K562 (cell line): ENCODE data around the gene SLC2A13. TPM values are rescaled to one million over a fixed set of nuclear protein-coding genes. Genes with fewer than 3 reads are reported as not detected.

Source experiments
- ATAC-seq: fragments of 200-7000 bp; cut with Tn5 transposase; 3 replicates; pipeline ENCODE4 v1.9.1; 2020; ENCODE audit warnings: moderate library complexity
- BruUV-seq: library from RNA; stranded (reverse); fragments of 400-500 nt; replicated peaks from 2 replicates; lab custom pipeline; 2021; lab: Mats Ljungman, UMichigan
- CTCF ChIA-PET: fragments of 300-600 bp; formaldehyde crosslinking; extraction: SDS; loops from one replicate; lab custom pipeline; 2021; ENCODE audit warnings: low intra/inter-chr PET ratio; lab: Yijun Ruan, JAX
- POLR2A ChIA-PET: fragments of 300-600, 350-650 bp; sonication (Branson Sonifier 250); formaldehyde crosslinking; extraction: SDS; loops from one replicate; lab custom pipeline; 2021; ENCODE audit warnings: antibody characterized with exemption, inconsistent platforms; lab: Yijun Ruan, JAX
- DNase-seq, 4 experiments: peaks; one replicate each; pipeline versions ENCODE4 v3.0.0 to v3.0.0-alpha.2; 2011 to 2018; ENCODE audit warnings: low spot score in 3 of 4, mixed read lengths in 3 of 4; ENCODE audit errors: extremely low read depth in 1 of 4
- FAIRE-seq: peaks from 2 replicates; lab custom pipeline; 2011; peaks lifted over from hg19 to GRCh38; lab: Jason Lieb, UNC
- H2AFZ ChIP-seq: 2 replicates; pipeline ENCODE4 v1.6.0; 2011; ENCODE audit warnings: low read depth, low read length, control low read depth, inconsistent platforms
- H3K27ac ChIP-seq: fragments of 200-600 bp; 3 replicates; pipeline ENCODE4 v1.8.0; 2011; ENCODE audit warnings: low read depth, mild to moderate bottlenecking, control low read depth, inconsistent platforms, low read length, moderate library complexity, mixed read lengths; ENCODE audit errors: extremely low read depth
- H3K27me3 ChIP-seq, 2 experiments: fragments of 300-600 bp in 1 of 2; 2 replicates in 1 of 2; 3 replicates in 1 of 2; pipeline versions ENCODE4 v1.6.0 to v1.8.0; 2011; ENCODE audit warnings: inconsistent platforms in 2 of 2, low read length in 2 of 2, mild to moderate bottlenecking in 1 of 2, mixed read lengths in 1 of 2, moderate library complexity in 1 of 2; ENCODE audit not compliant: control insufficient read depth in 2 of 2, insufficient read depth in 2 of 2
- H3K36me3 ChIP-seq: fragments of 300-600 bp; 3 replicates; pipeline ENCODE4 v1.8.0; 2011; ENCODE audit warnings: mild to moderate bottlenecking, low read length, inconsistent platforms; ENCODE audit not compliant: control insufficient read depth, insufficient read depth
- H3K4me1 ChIP-seq, 2 experiments: fragments of 200-600 bp in 1 of 2; replicated peaks in 1 of 2; 2 replicates in 1 of 2; 3 replicates in 1 of 2; pipeline versions ENCODE4 v1.5.1 to v1.8.0; 2011; ENCODE audit warnings: inconsistent platforms in 2 of 2, low read length in 2 of 2, mild to moderate bottlenecking in 1 of 2, mixed read lengths in 1 of 2, moderate library complexity in 1 of 2; ENCODE audit not compliant: control insufficient read depth in 2 of 2, insufficient read depth in 2 of 2
- H3K4me2 ChIP-seq: 2 replicates; pipeline ENCODE4 v1.6.1; 2011; ENCODE audit warnings: low read length, control low read depth, inconsistent platforms, mixed read lengths; ENCODE audit not compliant: insufficient read depth
- H3K4me3 ChIP-seq: fragments of 200-600 bp; sonication (generic), shearing (Covaris generic); 2 replicates; pipeline ENCODE4 v1.5.1; 2016; ENCODE audit warnings: control low read depth, inconsistent platforms
- H3K79me2 ChIP-seq: fragments of 200-600 bp; 3 replicates; pipeline ENCODE4 v1.8.0; 2011; ENCODE audit warnings: low read length, inconsistent platforms; ENCODE audit not compliant: control insufficient read depth, insufficient read depth
- H3K9ac ChIP-seq, 2 experiments: 2 replicates each; pipeline versions ENCODE4 v1.6.0 to v1.6.1; 2011; ENCODE audit warnings: low read depth in 2 of 2, low read length in 2 of 2, control low read depth in 1 of 2, inconsistent platforms in 1 of 2, mild to moderate bottlenecking in 1 of 2, mixed read lengths in 1 of 2; ENCODE audit not compliant: insufficient read depth in 1 of 2
- H3K9me1 ChIP-seq: one replicate; pipeline ENCODE4 v1.6.0; 2011; ENCODE audit warnings: inconsistent platforms, mild to moderate bottlenecking, low read length, moderate library complexity; ENCODE audit not compliant: control insufficient read depth, insufficient read depth
- H3K9me3 ChIP-seq: replicated peaks from 2 replicates; pipeline ENCODE4 v1.5.1; 2011; ENCODE audit warnings: low read depth, low read length, inconsistent platforms; ENCODE audit not compliant: control insufficient read depth, insufficient read depth
- H4K20me1 ChIP-seq: replicated peaks from 2 replicates; pipeline ENCODE4 v1.6.1; 2011; ENCODE audit warnings: low read length, inconsistent platforms, mixed read lengths; ENCODE audit not compliant: control insufficient read depth, insufficient read depth
- FOXM1 ChIP-seq, 2 experiments: fragments of 450-650 bp in 1 of 2; sonication (generic) in 1 of 2; formaldehyde crosslinking in 1 of 2; IDR thresholded peaks; 2 replicates each; pipeline versions ENCODE4 v1.6.1 to v1.9.0; 2017 to 2022; ENCODE audit warnings: low read depth in 2 of 2, mild to moderate bottlenecking in 2 of 2, missing genetic modification reagents in 1 of 2, moderate library complexity in 1 of 2
- GATAD2B ChIP-seq: fragments of 450-650 bp; IDR thresholded peaks from 2 replicates; pipeline ENCODE4 v1.6.1; 2017; ENCODE audit warnings: mild to moderate bottlenecking, borderline replicate concordance
- HNRNPUL1 ChIP-seq: fragments of 200-400 bp; formaldehyde crosslinking; IDR thresholded peaks from 2 replicates; pipeline ENCODE4 v1.6.1; 2017; ENCODE audit warnings: low read length
- LCOR ChIP-seq: sonication (generic); formaldehyde crosslinking; IDR thresholded peaks from 2 replicates; pipeline ENCODE4 v1.8.0; 2022; ENCODE audit warnings: mild to moderate bottlenecking, missing genetic modification reagents
- NCOA2 ChIP-seq, 2 experiments: fragments of 450-650 bp; IDR thresholded peaks; 2 replicates each; pipeline ENCODE4 v1.6.1; 2018; ENCODE audit warnings: mild to moderate bottlenecking in 2 of 2, moderate library complexity in 1 of 2; ENCODE audit not compliant: partially characterized antibody in 2 of 2
- TAF7 ChIP-seq: fragments of 450-650 bp; IDR thresholded peaks from 2 replicates; pipeline ENCODE4 v1.6.1; 2016; ENCODE audit warnings: missing genetic modification characterization, missing compliant biosample characterization
- ZBTB33 ChIP-seq: sonication (generic); formaldehyde crosslinking; IDR thresholded peaks from 2 replicates; pipeline ENCODE4 v1.8.1; 2023; ENCODE audit warnings: mild to moderate bottlenecking, missing genetic modification reagents
- in situ Hi-C: fragments of 300-500 bp; cut with MboI; formaldehyde crosslinking; loops from 4 replicates; pipeline ENCODE4 v1.15.0; 2018; ENCODE audit warnings: inconsistent platforms, mixed read lengths
- intact Hi-C: fragments of 100-400 bp; cut with micrococcal nuclease; formaldehyde crosslinking; loops from 2 replicates; pipeline ENCODE4 v1.14.2; 2022
- polyA plus RNA-seq, 8 experiments: library from polyadenylated mRNA; depleted of rRNA in 4 of 8; stranded (reverse) in 5 of 8; unstranded in 3 of 8; fragments of >200 nt; fragmentation: Nextera tagmentation in 2 of 8; fragmentation: Illumina TruSeq in 1 of 8; extraction: Ambion mirVana in 2 of 8; extraction: Trizol in 1 of 8; gene quantifications; 2 replicates each; pipeline versions ENCODE4 v1.2.1 to v1.2.3, GENCODE V29; 2011 to 2014; ENCODE audit warnings: inconsistent platforms in 1 of 8, missing spikeins in 1 of 8
- total RNA-seq, 7 experiments: library from RNA; depleted of rRNA in 6 of 7; stranded (reverse); fragments of >200 nt in 6 of 7; fragmentation: Illumina TruSeq in 2 of 7; extraction: Trizol in 2 of 7; gene quantifications; 2 replicates each; pipeline versions ENCODE4 v1.2.1 to v1.2.3, GENCODE V29; 2011 to 2021; ENCODE audit warnings: low replicate concordance in 1 of 7
- TF ChIP-seq, protein P1 (sequence below), 2 experiments: fragments of 450-650 bp; conservative IDR thresholded peaks; 2 replicates each; pipeline ENCODE4 v1.6.1; 2017; ENCODE audit warnings: mild to moderate bottlenecking in 2 of 2, moderate library complexity in 2 of 2

SLC2A13 gene
- total and polyA plus RNA-seq, 9 of the 15 experiments (the other 6 are each of a cell fraction or from before 2014, with no cell fraction given), result 1.7 to 12.4 (median 9.0) TPM

DNA sequence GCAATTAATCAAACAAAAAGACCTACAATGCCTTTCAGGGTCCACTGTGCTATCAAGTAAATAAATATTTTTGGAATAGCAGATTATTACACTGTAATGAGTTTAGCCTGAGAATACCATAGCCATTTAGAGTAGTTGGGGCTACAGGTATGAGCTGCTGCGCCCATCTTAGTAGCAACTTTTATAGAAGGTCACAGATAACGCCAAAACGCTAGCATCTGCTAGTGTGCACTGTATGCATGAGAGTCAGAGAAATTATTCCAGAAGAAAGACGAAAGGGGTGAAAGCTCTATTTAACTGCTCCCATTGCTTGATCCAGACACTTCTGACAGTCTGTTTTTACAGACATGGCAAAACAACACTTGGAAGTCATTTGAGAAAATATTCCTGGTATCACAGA lies 48.5 kb upstream of the SLC2A13 start (continued):
- TF ChIP-seq, protein P1, sequence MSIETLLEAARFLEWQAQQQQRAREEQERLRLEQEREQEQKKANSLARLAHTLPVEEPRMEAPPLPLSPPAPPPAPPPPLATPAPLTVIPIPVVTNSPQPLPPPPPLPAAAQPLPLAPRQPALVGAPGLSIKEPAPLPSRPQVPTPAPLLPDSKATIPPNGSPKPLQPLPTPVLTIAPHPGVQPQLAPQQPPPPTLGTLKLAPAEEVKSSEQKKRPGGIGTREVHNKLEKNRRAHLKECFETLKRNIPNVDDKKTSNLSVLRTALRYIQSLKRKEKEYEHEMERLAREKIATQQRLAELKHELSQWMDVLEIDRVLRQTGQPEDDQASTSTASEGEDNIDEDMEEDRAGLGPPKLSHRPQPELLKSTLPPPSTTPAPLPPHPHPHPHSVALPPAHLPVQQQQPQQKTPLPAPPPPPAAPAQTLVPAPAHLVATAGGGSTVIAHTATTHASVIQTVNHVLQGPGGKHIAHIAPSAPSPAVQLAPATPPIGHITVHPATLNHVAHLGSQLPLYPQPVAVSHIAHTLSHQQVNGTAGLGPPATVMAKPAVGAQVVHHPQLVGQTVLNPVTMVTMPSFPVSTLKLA (conservative IDR thresholded peaks at IDR 0.05), result no peak
- TF ChIP-seq HNRNPUL1 (no peak), TAF7 (tag) (no peak), ZBTB33 (CRISPR knock-in tag) (no peak), GATAD2B (no peak)

GRCh38 chr12:40153432-40153831 lies 47.6 kb upstream of the SLC2A13 start:
- Histone ChIP-seq H3K9me1 (no peaks in the 10 kb centered on the region), H3K27ac (no peak overlapping the region), H3K9ac (no peak overlapping the region), H3K4me1 (no peaks in the 10 kb centered on the region), H3K4me3 (no peak overlapping the region), H3K36me3 (no peaks in the 10 kb centered on the region), H3K9me3 (no peaks in the 10 kb centered on the region), H3K79me2 (no peaks in the 10 kb centered on the region), H4K20me1 (no peaks in the 10 kb centered on the region), H3K27me3 (no peaks in the 10 kb centered on the region), H2AFZ (no peak overlapping the region), H3K4me2 (no peak overlapping the region)
- FAIRE-seq (no peak), ATAC-seq (no peak), DNase-seq (no peak)
- TF ChIP-seq FOXM1 (IDR thresholded peaks at IDR 0.05; ENCODE audit: low read depth) (no peak), FOXM1 (CRISPR knock-in tag; IDR thresholded peaks at IDR 0.05; ENCODE audit: low read depth) (no peak), LCOR (CRISPR knock-in tag) (no peak), NCOA2 (IDR thresholded peaks at IDR 0.05; ENCODE audit: partially characterized antibody in 2 of 2) (no peak)
- in situ Hi-C loops (loop anchor here (25.0 kb wide), 1 partner anchor 759 kb away; no protein-coding TSS in a partner anchor), intact Hi-C loops (loop anchor here (10.0 kb wide), 1 partner anchor 771 kb away; no protein-coding TSS in a partner anchor)
- ChIA-PET CTCF (no interaction called here), POLR2A (no interaction called here)
- BruUV-seq, result no TSS peak
